NCI-H2196 treated with DMSO at 0.1 percent for 48 hours (cell line): ENCODE data around the gene ADPGK.
"Not testable (repeated sequence)": the region's sequence is repeated elsewhere in the genome, so short reads cannot be mapped to it uniquely, and the experiment has no call there.

Experiments used
- DNase-seq: peaks from one replicate; lab custom pipeline; 2025; ENCODE audit not compliant: unreplicated experiment; lab: John Stamatoyannopoulos, UW

ADPGK gene

GRCh38 chr15:72783640-72784455 is at the start of gene ADPGK:
Gene ADPGK, minus strand, starts transcription at chr15:72783758. Its CDS starts 67 bp downstream, at chr15:72783691.
- peak; percentile 48 for DNase-seq

GRCh38 chr15:72827226-72827625 is 43.7 kb upstream of the ADPGK start:
- DNase-seq: no peak

DNA sequence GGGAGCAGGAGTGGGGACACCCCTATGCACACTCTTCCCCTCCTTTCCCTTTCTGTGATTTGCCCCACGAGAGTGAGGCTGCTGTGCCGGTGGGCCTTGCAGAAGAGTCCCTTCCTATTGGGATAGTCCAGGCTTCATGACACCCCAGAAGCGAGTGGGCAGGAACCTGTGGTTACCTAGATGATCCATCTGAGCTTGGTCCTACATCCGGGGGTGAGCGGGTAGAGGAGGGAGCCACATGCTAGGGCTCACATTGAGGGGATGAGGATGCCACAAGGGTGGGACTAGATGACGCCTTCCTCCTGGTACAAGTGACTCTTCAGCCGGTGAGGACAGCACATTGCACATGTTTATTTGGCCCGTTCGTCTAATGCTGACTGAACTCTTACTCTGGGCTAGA is 43.1 kb upstream of the ADPGK start:
- no peak for DNase-seq

DNA sequence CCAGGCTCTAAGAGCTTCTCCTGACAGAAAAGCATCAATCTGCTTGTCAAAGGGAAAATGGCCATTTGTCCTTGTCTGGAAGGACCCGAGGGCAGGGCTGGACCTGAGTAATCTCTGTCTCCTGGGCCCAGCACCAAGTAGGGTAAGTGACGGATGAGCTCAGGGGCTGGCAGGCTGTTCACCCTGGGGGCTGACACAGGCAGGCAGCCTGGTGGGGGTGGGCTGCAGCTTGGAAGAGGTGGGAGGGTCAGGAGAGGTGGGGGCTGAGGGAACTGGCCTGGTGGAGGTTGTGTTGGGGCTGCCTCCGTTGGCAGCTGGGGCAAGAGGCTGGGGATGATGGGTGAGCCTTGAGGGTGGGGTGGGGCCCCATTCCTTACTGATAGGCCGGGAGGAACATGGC is 42.3 kb upstream of the ADPGK start:
- DNase-seq: no peak

DNA sequence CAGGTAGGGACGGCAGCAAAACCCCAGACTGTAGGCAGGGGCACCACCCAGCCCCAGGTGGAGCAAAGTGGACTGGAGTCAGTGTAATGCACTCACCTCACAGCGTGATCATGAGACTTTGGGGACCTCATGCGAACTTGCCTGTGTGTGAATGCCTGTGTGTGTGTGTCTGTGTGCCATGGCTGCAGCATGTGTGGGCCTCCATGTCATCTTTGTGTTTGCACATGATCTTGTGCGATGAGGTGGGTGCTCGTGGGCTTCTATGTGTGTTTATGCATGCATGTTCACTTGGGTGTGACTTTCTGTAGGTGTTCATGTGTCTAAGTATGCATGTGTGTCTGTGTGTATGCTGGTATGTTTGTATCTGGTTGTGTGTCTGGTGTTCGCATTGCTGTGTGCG is 41.2 kb upstream of the ADPGK start:
- no peak for DNase-seq

DNA sequence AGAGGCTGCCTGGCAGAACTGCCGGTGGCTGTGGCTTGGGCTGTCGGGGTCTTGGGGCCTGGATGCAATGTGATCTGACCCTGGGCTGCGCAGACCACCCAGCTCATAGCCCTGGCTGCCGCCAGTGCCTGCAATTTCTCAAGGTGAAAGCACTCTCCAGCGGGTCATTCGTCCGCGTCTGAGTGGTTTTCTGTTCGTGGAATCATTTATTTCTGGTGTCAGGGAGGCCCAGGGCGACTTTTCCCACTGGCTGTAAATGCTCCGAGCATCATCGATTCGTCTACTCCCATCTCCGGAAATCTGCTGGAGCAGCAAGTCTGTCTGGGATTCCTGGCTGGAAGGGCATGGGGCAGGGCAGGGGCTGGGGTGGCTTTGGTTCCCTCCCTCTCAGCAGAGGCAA is 40.6 kb upstream of the ADPGK start:
- no peak for DNase-seq

- DNase-seq: no peak
These were observed 36.7 kb upstream of the ADPGK start for GRCh38 chr15:72820278-72820677.

DNA sequence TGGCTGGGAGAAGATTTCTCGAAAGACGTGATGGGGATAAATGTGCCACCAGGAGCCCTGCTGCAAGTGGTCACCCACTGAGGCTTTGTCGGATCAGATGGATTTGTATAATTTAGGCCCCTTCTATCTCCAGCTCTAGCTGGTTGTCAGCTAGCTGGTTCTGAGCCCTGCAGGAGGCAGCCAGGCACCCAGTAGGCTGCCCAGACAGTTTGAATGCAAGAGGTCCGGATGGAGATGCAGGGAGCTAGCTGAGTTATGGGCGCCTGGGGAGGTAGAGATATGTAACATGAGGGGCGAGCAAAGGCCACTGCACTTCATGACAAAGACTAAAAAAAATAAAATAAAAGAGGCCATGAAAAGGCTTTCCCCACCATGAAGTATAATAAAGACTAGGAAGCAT is 35.1 kb upstream of the ADPGK start:
- no peak for DNase-seq

DNA sequence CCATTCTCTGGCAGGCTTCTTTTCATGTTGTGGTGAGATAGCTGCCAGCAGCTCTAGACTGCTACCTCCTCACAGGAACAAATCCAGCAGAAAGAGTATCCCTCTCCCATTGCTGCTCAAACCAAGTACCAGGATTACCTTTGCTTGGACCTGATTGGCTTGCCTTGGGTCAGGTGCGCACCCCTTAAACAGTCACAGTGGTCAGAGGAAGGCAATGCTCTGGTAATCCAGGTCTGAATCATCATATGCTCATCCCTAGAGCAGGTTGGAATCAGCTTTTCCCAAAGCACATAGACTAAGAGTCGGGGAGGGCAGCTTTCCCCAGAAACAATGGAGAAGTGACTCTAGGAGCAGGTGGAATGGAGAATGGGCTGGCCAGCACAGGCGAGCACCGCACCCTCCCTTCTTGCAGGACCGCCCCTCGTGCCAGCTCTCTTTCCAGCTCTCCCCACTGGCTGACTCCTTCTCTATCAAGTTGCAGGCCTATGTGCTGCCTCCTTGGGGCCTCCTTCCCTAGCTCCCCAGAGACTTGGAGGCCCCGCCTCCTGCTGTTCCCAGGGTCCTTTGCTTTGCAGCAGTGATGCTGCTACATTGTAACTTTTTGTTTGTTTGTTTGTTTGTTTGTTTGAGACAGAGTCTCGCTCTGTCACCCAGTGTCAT is 29.9 kb upstream of the ADPGK start:
- DNase-seq: no peak

DNA sequence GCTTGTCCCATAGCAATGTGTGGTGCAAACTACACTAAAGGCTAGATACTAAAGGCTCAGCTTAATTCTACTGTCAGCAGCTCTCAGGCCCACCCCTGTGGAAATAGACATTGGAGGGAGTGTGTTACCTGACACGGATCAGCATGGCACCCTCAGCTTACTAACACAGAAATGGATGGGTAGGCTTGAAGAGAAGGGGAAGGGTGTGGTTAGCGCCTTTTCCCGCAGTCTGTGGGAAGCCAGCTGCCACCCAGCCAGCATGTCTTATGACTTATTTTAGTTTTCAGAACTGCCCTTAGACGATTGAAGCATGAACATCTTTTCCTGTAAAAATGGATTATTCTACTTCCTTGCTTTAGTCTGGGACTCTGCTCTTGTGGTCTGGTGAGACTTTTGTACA is 25.8 kb upstream of the ADPGK start:
- DNase-seq: no peak

DNA sequence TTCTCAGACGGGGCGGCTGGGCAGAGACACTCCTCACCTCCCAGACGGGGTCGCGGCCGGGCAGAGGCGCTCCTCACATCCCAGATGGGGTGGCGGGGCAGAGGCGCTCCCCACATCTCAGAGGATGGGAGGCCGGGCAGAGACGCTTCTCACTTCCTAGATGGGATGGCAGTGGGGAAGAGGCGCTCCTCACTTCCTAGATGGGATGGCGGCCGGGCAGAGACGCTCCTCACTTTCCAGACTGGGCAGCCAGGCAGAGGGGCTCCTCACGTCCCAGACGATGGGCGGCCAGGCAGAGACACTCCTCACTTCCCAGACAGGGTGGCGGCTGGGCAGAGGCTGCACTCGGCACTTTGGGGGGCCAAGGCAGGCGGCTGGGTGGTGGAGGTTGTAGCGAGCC is 23.8 kb upstream of the ADPGK start:
- not testable (repeated sequence) for DNase-seq

- no peak for DNase-seq
These were observed 19.4 kb upstream of the ADPGK start for GRCh38 chr15:72803006-72803405.

DNA sequence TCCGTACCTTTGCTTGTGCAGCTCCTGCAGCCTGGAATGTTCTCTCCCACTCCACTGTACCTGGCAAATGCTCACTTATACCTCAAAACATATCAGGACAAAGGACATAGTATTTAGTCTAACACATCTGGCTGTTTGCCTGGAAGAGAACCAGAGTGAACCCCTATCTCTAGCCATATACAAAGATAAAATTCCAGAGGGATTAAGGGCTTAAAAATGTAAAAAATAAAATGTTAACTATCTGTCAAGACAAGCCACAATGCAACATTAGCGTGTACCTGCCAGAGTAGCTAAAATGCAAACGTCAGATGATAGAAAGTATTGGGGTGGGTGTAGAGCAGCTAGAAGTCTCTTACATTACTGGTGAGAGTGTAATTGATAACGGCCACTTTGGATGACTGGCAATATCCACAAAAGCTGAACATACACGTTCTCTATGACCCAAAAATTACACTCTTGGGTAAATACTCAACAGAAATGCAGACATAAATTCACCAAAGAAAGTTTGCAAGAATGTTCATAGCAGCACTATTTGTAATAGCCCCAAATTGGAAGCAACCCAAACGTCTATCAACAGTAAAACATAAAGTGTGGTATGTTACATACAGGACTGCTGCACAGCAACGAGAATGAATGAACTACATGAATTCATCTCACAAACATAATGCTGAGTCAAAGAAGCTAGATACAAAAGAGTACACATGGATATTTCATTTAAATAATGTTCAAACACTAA is 18.2 kb upstream of the ADPGK start:
- no peak for DNase-seq

GRCh38 chr15:72800833-72801481 is 17.4 kb upstream of the ADPGK start:
- DNase-seq: no peak

DNA sequence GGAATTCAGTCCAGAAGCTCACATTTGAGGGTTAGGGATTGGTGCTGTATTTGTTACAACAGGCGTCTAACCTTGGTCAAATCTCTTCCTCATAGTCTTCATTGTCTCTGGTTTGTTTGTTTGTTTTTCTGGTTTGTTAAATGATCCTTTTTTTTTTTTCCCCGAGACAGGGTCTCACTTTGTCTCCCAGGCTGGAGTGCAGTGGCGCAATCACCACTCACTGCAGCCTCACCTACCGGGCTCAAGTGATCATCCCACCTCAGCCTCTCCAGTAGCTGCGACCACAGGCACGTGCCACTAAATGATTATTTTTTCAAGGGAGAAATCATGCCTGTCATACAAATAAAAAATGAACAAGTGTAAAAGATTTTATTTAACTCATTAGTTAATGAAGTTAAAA is 14.3 kb upstream of the ADPGK start:
- DNase-seq: no peak

DNA sequence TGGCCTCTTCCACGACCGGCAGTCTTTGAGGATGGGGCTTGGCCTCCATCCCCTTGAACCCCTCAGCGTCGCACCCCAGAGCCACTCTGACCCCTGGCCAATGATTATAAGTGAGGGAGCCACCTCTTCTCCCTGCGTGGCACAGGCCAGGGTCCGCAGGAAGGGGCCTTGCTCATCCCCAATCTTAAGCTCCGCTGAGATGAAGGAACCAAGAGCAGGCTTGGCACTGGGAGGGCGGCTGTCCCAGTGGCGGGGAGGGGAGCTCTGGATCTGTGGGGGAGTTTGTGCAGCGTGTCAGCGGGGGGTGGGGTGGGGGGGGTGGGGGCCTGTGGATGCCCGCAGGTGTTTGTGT is 13.8 kb upstream of the ADPGK start:
- no peak for DNase-seq

DNA sequence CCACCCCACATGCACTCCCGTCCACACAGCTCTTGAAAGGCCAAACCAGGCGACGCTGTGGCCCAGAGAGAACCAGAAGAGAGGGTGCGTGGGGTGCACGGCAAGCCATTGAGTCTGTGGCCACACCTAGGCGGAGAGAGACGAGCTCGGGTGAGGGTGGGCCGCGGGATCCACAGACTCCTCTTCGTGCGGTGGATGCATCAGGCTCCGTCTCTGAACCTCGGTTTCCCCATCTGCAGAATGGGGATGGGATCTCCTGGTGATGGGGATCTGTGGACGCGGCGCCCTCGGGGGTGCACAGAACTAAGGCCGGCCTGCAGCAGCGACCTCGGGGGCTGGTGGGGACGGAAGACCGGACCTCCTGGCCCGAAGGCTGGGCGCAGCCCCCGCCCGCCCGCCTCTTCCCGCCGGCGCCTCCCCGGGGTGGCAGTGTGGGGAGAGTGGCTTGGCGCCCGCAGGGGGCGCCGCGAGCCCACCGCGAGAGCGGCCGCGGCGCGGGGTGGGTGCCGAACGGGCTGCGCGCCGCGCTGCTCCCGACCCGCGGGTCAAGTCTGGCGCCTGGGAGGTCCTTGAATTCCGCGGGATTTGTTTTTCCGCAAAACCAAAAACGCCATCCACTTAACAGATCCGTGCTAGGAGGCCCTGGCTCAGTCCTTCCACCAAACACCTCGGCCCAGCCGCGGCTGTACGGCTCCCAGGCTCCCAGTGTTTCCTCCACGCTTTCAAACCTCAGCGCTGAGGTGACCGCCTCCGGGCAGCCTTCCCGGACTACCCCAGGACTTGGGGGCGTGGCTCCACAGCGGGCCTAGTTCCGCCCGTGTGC is 13.2 kb upstream of the ADPGK start:
- DNase-seq: peak; percentile 12

GRCh38 chr15:72796210-72796514 is 12.6 kb upstream of the ADPGK start:
- no peak for DNase-seq

DNA sequence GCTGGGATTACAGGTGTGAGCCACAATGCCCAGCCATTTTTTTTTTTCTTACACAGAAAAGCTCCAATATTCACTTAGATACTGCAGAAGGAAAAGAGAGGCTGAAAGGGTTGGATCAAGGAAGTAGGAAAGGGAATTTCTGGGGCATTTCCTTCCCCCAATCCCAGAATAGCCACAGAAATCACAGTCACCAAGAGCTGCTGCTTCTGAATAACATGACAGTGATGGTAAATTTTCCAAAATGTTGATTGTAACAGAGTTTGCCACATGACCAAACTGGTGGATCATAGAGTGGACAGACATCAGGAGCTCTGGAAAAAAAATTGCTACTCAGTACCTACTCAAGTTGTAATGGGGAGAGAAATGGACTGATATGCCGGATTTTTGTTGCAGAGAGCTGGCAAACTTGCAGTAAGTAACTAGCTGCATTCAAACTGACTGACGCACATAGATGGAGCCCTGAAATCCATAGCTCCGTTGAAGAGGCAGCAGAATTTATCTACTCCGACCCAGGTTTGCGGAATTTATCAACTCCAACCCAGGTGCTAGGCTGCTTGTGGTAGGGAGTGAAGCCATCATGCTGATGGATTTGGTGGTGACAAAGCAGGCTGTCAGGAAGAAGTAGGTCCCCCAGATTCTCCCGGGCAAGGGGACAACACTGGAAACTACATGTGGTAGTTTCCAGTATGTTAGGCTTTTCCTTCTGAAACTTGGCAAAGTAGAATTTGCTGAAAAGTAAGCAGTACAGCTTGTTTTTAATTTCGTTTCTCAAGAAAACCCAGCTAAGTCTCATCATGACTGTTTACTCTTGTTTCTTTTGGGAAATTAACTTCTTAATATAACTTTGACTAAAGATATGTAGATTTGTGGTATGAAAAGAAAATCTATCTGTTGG is 10.5 kb upstream of the ADPGK start:
- DNase-seq: no peak

DNA sequence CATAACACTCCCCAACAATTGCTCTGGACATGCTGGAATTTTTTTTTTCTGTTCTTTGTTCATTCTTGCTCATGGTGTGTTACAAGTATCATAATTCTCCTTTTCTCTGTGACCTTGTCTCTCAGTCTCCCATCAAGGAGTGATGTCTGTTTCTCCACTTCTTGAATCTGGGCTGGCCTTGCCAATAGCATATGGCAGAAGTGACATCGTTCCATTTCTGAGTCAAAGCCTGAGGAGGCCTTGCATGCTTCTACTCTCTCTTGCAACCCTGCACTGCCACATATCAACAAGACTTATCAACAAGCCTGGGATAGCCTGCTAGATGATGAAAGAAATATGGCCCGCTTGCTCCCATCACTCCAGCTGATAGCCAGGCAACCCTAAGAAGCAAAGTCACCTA is 8.9 kb upstream of the ADPGK start:
- no peak for DNase-seq
